ENCODE results near the gene TTC27.

Gene TTC27

DNA sequence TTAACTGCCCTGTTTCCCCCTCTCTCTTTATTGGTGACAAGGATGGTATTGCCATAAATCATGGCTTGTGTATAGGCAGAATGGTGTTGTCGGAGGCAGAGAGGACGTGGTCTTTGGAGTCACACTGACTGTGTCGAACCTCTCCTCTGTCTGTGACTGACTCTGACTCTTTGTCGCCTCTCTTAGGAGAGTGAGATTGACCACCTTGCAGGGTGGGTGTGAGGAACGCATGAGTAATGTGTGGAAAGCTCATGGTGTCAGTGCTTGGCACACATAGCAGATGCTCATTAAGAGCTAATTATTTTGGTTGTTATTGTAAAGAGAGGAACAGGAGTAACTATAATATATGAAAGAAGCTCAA, 145.6 kb downstream of the TTC27 start:
- Mint-ChIP-seq H3K27me3 (no peaks in the 10 kb centered on the region), H3K4me3 (no peak overlapping the region), H3K27ac (no peak overlapping the region), H3K4me1 (ENCODE audit: low read depth) (peaks cover 18% of the 10 kb centered on the region), H3K9me3 (peaks cover 2% of the 10 kb centered on the region), H3K36me3 (ENCODE audit: low read depth) (peaks cover 48% of the 10 kb centered on the region)

DNA sequence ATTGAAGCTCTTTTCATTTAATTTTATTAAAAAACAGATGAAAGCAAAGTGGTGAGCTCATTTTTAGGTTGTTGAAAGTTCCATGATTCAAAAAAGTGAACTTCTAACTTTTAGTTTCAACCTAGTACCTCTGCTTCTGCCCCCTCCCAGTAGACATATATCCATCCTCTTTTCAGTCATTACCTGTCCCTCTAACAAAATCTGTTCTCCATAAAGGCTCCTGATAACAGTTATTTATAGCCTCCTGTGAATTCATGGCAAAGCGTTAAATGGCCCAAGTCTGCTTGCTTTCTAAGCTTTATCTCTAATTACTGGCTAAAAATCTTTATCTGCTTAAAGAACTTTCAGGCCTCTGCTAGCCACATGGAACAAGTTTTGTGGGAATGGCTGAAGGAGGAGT, 148.1 kb downstream of the TTC27 start:
- Mint-ChIP-seq H3K4me1 (ENCODE audit: low read depth) (peaks cover 18% of the 10 kb centered on the region), H3K4me3 (no peak overlapping the region), H3K9me3 (peaks cover 3% of the 10 kb centered on the region), H3K27ac (no peak overlapping the region), H3K36me3 (ENCODE audit: low read depth) (peaks cover 67% of the 10 kb centered on the region), H3K27me3 (no peaks in the 10 kb centered on the region)

DNA sequence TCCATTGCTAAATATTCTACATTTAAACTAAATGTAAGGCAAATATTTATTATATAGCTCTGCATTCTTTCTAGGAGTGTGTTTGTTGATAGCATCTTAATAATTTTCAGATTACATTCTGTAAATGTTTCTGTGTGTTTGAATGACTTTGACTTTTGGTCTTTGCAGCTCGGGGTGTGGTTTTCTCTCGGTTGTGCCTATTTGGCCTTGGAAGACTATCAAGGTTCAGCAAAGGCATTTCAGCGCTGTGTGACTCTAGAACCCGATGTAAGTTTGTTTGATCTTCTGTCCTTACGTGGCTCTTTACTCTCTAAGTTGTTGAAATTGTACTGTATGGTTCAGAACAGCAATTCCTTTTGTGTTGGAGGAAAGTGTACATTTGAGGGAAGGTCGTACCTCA, 149.9 kb downstream of the TTC27 start:
- H3K9me3 Mint-ChIP-seq: peaks cover 8% of the 10 kb centered on the region
- no peak overlapping the region for H3K4me3 Mint-ChIP-seq
- peaks cover 11% of the 10 kb centered on the region for H3K4me1 Mint-ChIP-seq (ENCODE audit: low read depth)
- H3K27ac Mint-ChIP-seq: no peak overlapping the region
- H3K27me3 Mint-ChIP-seq: no peaks in the 10 kb centered on the region
- H3K36me3 Mint-ChIP-seq (ENCODE audit: low read depth): peaks cover 71% of the 10 kb centered on the region

DNA sequence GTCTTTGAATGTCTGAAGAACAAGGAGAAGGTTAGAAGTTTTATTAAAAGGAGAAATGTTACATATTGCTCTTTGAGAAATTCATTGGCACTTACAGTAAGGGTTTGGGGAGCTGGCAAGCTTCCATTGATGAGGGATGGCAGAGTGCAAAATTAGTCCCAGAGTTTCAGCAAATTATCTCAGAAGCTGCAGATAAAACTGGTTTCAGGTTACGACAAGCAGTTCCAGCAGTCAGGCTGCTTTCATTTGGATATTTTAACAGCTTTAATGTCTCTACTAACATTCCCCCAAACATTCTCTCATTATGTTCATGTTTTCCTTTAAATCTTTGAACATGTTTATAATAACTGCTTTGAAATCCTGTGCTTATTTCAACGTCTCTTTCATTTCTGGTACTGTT, 153.1 kb downstream of the TTC27 start:
- H3K4me1 Mint-ChIP-seq (ENCODE audit: low read depth): peaks cover 2% of the 10 kb centered on the region
- no peaks in the 10 kb centered on the region for H3K27me3 Mint-ChIP-seq
- H3K9me3 Mint-ChIP-seq: peaks cover 8% of the 10 kb centered on the region
- no peak overlapping the region for H3K4me3 Mint-ChIP-seq
- H3K36me3 Mint-ChIP-seq (ENCODE audit: low read depth): peaks cover 87% of the 10 kb centered on the region
- H3K27ac Mint-ChIP-seq: no peak overlapping the region

DNA sequence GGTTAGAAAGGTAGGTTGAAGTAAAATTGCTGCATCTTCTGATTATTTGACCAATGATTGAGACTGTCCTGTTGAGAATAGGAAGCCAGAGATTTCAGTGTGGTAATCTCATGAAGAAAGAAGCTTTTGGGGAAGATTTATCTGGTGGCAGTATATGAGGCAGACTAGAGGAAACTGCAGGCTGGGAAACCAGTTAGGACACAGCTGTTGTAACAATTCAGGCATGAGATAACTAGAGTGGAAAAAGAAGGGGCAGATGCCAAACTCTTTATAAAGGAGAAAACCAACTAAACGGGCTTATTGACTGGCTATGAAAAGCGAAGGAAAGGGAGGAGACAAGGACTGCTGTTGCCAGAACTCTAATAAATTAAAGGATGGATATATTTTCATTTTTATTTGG, 155.6 kb downstream of the TTC27 start:
- Mint-ChIP-seq H3K27me3 (no peaks in the 10 kb centered on the region), H3K36me3 (ENCODE audit: low read depth) (peaks cover 84% of the 10 kb centered on the region), H3K27ac (no peak overlapping the region)

GRCh38 chr2:32783933-32784332, 156.1 kb downstream of the TTC27 start:
- Mint-ChIP-seq H3K9me3 (peaks cover 4% of the 10 kb centered on the region), H3K4me1 (ENCODE audit: low read depth) (no peaks in the 10 kb centered on the region), H3K4me3 (no peak overlapping the region), H3K27me3 (no peaks in the 10 kb centered on the region), H3K27ac (no peak overlapping the region), H3K36me3 (ENCODE audit: low read depth) (peaks cover 83% of the 10 kb centered on the region)

More for the DNA sequence above, 155.6 kb downstream of the TTC27 start:
- no peak overlapping the region for H3K4me3 Mint-ChIP-seq
- H3K9me3 Mint-ChIP-seq: peaks cover 5% of the 10 kb centered on the region
- no peaks in the 10 kb centered on the region for H3K4me1 Mint-ChIP-seq (ENCODE audit: low read depth)

- Mint-ChIP-seq H3K9me3 (no peaks in the 10 kb centered on the region), H3K27me3 (no peaks in the 10 kb centered on the region), H3K36me3 (ENCODE audit: low read depth) (peaks cover 75% of the 10 kb centered on the region), H3K4me1 (ENCODE audit: low read depth) (no peaks in the 10 kb centered on the region), H3K4me3 (no peak overlapping the region), H3K27ac (no peak overlapping the region)
Measured at GRCh38 chr2:32787207-32787606, 159.4 kb downstream of the TTC27 start.

- Mint-ChIP-seq H3K27ac (no peak overlapping the region), H3K9me3 (no peaks in the 10 kb centered on the region), H3K4me3 (no peak overlapping the region), H3K36me3 (ENCODE audit: low read depth) (peaks cover 81% of the 10 kb centered on the region), H3K27me3 (no peaks in the 10 kb centered on the region), H3K4me1 (ENCODE audit: low read depth) (no peaks in the 10 kb centered on the region)
Measured at GRCh38 chr2:32788114-32788513, 160.3 kb downstream of the TTC27 start.

GRCh38 chr2:32792416-32792815, 164.6 kb downstream of the TTC27 start:
- no peaks in the 10 kb centered on the region for H3K4me1 Mint-ChIP-seq (ENCODE audit: low read depth)
- no peak overlapping the region for H3K27ac Mint-ChIP-seq
- no peaks in the 10 kb centered on the region for H3K27me3 Mint-ChIP-seq
- peaks cover 63% of the 10 kb centered on the region for H3K36me3 Mint-ChIP-seq (ENCODE audit: low read depth)
- H3K4me3 Mint-ChIP-seq: no peak overlapping the region
- no peaks in the 10 kb centered on the region for H3K9me3 Mint-ChIP-seq

DNA sequence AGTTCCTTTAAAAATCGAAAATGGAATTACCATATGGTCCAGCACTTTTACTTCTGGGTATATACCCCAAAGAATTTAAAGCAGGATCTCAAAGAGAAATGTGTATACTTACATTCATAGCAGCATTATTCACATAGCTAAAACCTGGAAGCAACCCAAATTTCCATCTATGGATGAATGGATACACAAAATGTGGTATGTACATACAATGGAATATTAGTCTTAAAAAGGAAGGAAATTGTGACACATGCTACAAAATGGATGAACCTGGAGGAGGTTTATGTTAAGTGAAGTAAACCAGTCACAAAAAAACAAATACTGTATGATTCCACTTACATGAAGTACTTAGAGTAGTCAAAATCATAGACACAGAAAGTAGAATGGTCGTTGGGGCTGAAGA, 171.0 kb downstream of the TTC27 start:
- H3K9me3 Mint-ChIP-seq: no peaks in the 10 kb centered on the region
- H3K4me1 Mint-ChIP-seq (ENCODE audit: low read depth): no peaks in the 10 kb centered on the region
- H3K4me3 Mint-ChIP-seq: no peak overlapping the region
- H3K27me3 Mint-ChIP-seq: no peaks in the 10 kb centered on the region
- no peak overlapping the region for H3K27ac Mint-ChIP-seq
- peaks cover 32% of the 10 kb centered on the region for H3K36me3 Mint-ChIP-seq (ENCODE audit: low read depth)

DNA sequence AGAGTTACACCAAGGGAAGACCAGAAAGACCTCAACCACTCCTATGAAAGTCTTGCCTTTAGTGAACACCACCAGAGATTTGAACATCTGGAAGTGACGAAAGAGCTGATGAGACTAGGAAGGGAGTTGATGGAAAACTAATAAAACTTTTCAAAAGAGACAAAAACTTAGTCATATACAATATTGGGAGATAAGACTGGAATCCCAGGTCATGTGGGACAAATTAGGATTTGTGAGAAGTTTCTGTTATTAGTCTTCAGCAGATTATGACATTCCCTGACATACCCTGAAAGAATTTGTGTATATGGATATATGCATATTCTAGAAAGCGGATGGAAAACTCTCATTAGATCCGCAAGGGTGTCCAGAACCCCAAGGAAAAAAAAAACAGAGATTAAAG, 173.9 kb downstream of the TTC27 start:
- Mint-ChIP-seq H3K4me1 (ENCODE audit: low read depth) (no peaks in the 10 kb centered on the region), H3K27ac (no peak overlapping the region), H3K36me3 (ENCODE audit: low read depth) (peaks cover 9% of the 10 kb centered on the region), H3K27me3 (no peaks in the 10 kb centered on the region), H3K9me3 (no peaks in the 10 kb centered on the region), H3K4me3 (no peak overlapping the region)

- H3K27me3 Mint-ChIP-seq: no peaks in the 10 kb centered on the region
- H3K4me1 Mint-ChIP-seq (ENCODE audit: low read depth): no peaks in the 10 kb centered on the region
Measured at GRCh38 chr2:32802877-32803276, 175.0 kb downstream of the TTC27 start.

GRCh38 chr2:32804205-32804604, 176.4 kb downstream of the TTC27 start:
- H3K27me3 Mint-ChIP-seq: no peaks in the 10 kb centered on the region
- H3K4me3 Mint-ChIP-seq: no peak overlapping the region
- H3K27ac Mint-ChIP-seq: no peak overlapping the region
- no peaks in the 10 kb centered on the region for H3K4me1 Mint-ChIP-seq (ENCODE audit: low read depth)
- H3K9me3 Mint-ChIP-seq: no peaks in the 10 kb centered on the region
- H3K36me3 Mint-ChIP-seq (ENCODE audit: low read depth): peaks cover 28% of the 10 kb centered on the region

More at GRCh38 chr2:32802877-32803276, 175.0 kb downstream of the TTC27 start:
- Mint-ChIP-seq H3K27ac (no peak overlapping the region), H3K9me3 (no peaks in the 10 kb centered on the region), H3K36me3 (ENCODE audit: low read depth) (peaks cover 15% of the 10 kb centered on the region), H3K4me3 (no peak overlapping the region)

GRCh38 chr2:32805104-32806095, 177.6 kb downstream of the TTC27 start:
- no peaks in the 10 kb centered on the region for H3K9me3 Mint-ChIP-seq
- H3K27ac Mint-ChIP-seq: no peak overlapping the region
- H3K36me3 Mint-ChIP-seq (ENCODE audit: low read depth): peaks cover 36% of the 10 kb centered on the region
- H3K27me3 Mint-ChIP-seq: no peaks in the 10 kb centered on the region
- no peaks in the 10 kb centered on the region for H3K4me1 Mint-ChIP-seq (ENCODE audit: low read depth)
- H3K4me3 Mint-ChIP-seq: no peak overlapping the region

DNA sequence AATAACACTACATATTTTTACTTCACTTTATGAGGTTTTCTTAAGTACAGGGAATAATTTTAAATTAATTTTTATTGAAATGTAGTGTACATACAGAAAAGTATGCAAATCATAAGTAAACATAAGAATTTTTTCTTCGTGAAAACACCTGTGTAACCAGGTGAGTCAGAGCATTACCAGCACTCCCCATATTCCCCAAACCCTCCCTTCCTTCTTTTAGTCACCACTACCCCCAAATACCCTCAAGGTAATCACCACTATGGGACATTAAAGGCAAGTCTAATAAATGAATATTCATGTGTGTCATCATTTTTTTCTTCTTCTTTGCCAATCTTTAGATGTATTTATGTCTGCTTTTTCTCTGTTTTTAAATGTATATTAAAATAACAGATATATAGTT, 179.0 kb downstream of the TTC27 start:
- Mint-ChIP-seq H3K4me3 (no peak overlapping the region), H3K4me1 (ENCODE audit: low read depth) (no peaks in the 10 kb centered on the region), H3K27me3 (no peaks in the 10 kb centered on the region), H3K36me3 (ENCODE audit: low read depth) (peaks cover 46% of the 10 kb centered on the region), H3K27ac (no peak overlapping the region), H3K9me3 (no peaks in the 10 kb centered on the region)

GRCh38 chr2:32807662-32808061, 179.8 kb downstream of the TTC27 start:
- Mint-ChIP-seq H3K27ac (no peak overlapping the region), H3K4me1 (ENCODE audit: low read depth) (no peaks in the 10 kb centered on the region), H3K36me3 (ENCODE audit: low read depth) (peaks cover 47% of the 10 kb centered on the region), H3K9me3 (no peaks in the 10 kb centered on the region), H3K27me3 (no peaks in the 10 kb centered on the region), H3K4me3 (no peak overlapping the region)

All from stimulated activated naive CD8-positive, alpha-beta T cell treated with anti-CD3 and anti-CD28 coated beads, Interleukin-15, Interleukin-2, amounts not matched to agents 100 ng/mL and 50 ng/mL, for 24 hours (primary cell).